K562 (cell line): ENCODE results near the gene UTS2R. TPM values are rescaled to one million over a fixed set of nuclear protein-coding genes. Genes with fewer than 3 reads are reported as not detected.

Source experiments
- ARID1B ChIP-seq: fragments of 450-650 bp; IDR thresholded peaks from 2 replicates; pipeline ENCODE4 v1.6.1; 2016; ENCODE audit warnings: antibody characterized with exemption, mild to moderate bottlenecking, inconsistent platforms
- ATF7 ChIP-seq: fragments of 450-650 bp; IDR thresholded peaks from 2 replicates; pipeline ENCODE4 v1.7.1; 2014; ENCODE audit warnings: mild to moderate bottlenecking, moderate library complexity
- DEAF1 ChIP-seq: fragments of 450-650 bp; formaldehyde crosslinking; IDR thresholded peaks from 2 replicates; pipeline ENCODE4 v1.4.0; 2020; ENCODE audit warnings: mild to moderate bottlenecking, moderate library complexity
- GATAD2A ChIP-seq: fragments of 450-650 bp; IDR thresholded peaks from 2 replicates; pipeline ENCODE4 v1.6.1; 2017
- GTF2F1 ChIP-seq: IDR thresholded peaks from 2 replicates; pipeline ENCODE4 v1.6.1; 2011; ENCODE audit warnings: low read depth, low read length, improper control_type of control experiment
- HDAC1 ChIP-seq, 2 experiments: fragments of 450-650 bp; IDR thresholded peaks; 2 replicates each; pipeline ENCODE4 v1.6.1; 2016 to 2017; ENCODE audit warnings: inconsistent platforms in 1 of 2, mild to moderate bottlenecking in 1 of 2, moderate library complexity in 1 of 2
- HDAC6 ChIP-seq: IDR thresholded peaks from 2 replicates; pipeline ENCODE4 v1.6.1; 2012; ENCODE audit warnings: low read depth, mild to moderate bottlenecking, control low read depth, inconsistent platforms, low read length, moderate library complexity
- KHSRP ChIP-seq: fragments of 450-650 bp; IDR thresholded peaks from 2 replicates; pipeline ENCODE4 v1.6.1; 2017
- RCOR1 ChIP-seq, 2 experiments: IDR thresholded peaks; 2 replicates each; pipeline ENCODE4 v1.6.1; 2012; ENCODE audit warnings: low read depth in 2 of 2, low read length in 2 of 2, borderline replicate concordance in 1 of 2, improper control_type of control experiment in 1 of 2
- RERE ChIP-seq: sonication (generic); formaldehyde crosslinking; IDR thresholded peaks from 2 replicates; pipeline ENCODE4 v1.8.0; 2023; ENCODE audit warnings: missing genetic modification reagents, mild to moderate bottlenecking, borderline replicate concordance
- SNRNP70 ChIP-seq: fragments of 200-400 bp; formaldehyde crosslinking; optimal IDR thresholded peaks from 2 replicates; pipeline ENCODE3; 2017; ENCODE audit warnings: low read depth, low read length
- ZC3H8 ChIP-seq: fragments of 450-650 bp; IDR thresholded peaks from 2 replicates; pipeline ENCODE4 v1.6.1; 2017
- ZNF121 ChIP-seq: sonication (generic); formaldehyde crosslinking; conservative IDR thresholded peaks from 2 replicates; pipeline ENCODE4 v1.8.0; 2022; ENCODE audit warnings: missing genetic modification reagents
- ZNF175 ChIP-seq: fragments of 200-800 bp; sonication (Bioruptor generic); IDR thresholded peaks from 2 replicates; pipeline ENCODE4 v1.6.1; 2016; ENCODE audit warnings: low read depth, mild to moderate bottlenecking, missing genetic modification characterization, missing compliant biosample characterization
- ZNF699 ChIP-seq: fragments of 250-450 bp; sonication (Bioruptor Pico); IDR thresholded peaks from 2 replicates; pipeline ENCODE4 v1.8.0; 2021; ENCODE audit warnings: mild to moderate bottlenecking, moderate library complexity; ENCODE audit not compliant: insufficient replicate concordance
- ZNF780A ChIP-seq: fragments of 250-450 bp; sonication (Bioruptor Pico); IDR thresholded peaks from 2 replicates; pipeline ENCODE4 v1.5.0; 2021; ENCODE audit warnings: mild to moderate bottlenecking
- polyA plus RNA-seq, 8 experiments: library from polyadenylated mRNA; depleted of rRNA in 4 of 8; stranded (reverse) in 5 of 8; unstranded in 3 of 8; fragments of >200 nt; fragmentation: Nextera tagmentation in 2 of 8; fragmentation: Illumina TruSeq in 1 of 8; extraction: Ambion mirVana in 2 of 8; extraction: Trizol in 1 of 8; gene quantifications; 2 replicates each; pipeline versions ENCODE4 v1.2.1 to v1.2.3, GENCODE V29; 2011 to 2014; ENCODE audit warnings: inconsistent platforms in 1 of 8, missing spikeins in 1 of 8
- total RNA-seq, 7 experiments: library from RNA; depleted of rRNA in 6 of 7; stranded (reverse); fragments of >200 nt in 6 of 7; fragmentation: Illumina TruSeq in 2 of 7; extraction: Trizol in 2 of 7; gene quantifications; 2 replicates each; pipeline versions ENCODE4 v1.2.1 to v1.2.3, GENCODE V29; 2011 to 2021; ENCODE audit warnings: low replicate concordance in 1 of 7
- TF ChIP-seq, protein P1 (sequence below), 2 experiments: IDR thresholded peaks; 2 replicates each; pipeline ENCODE4 v1.6.1; 2012; ENCODE audit warnings: improper control_type of control experiment in 2 of 2, low read depth in 2 of 2, low read length in 2 of 2, borderline replicate concordance in 1 of 2
- TF ChIP-seq, protein P2 (sequence below): fragments of 250-450 bp; sonication (Bioruptor Pico); IDR thresholded peaks from 2 replicates; pipeline ENCODE4 v1.8.0; 2021; ENCODE audit warnings: borderline replicate concordance, mild to moderate bottlenecking, moderate library complexity; ENCODE audit not compliant: poor library complexity, severe bottlenecking

The UTS2R gene
- total and polyA plus RNA-seq, 9 of the 15 experiments (the other 6 are each of a cell fraction or from before 2014, with no cell fraction given) = 0.22 TPM; not detected in 8

DNA sequence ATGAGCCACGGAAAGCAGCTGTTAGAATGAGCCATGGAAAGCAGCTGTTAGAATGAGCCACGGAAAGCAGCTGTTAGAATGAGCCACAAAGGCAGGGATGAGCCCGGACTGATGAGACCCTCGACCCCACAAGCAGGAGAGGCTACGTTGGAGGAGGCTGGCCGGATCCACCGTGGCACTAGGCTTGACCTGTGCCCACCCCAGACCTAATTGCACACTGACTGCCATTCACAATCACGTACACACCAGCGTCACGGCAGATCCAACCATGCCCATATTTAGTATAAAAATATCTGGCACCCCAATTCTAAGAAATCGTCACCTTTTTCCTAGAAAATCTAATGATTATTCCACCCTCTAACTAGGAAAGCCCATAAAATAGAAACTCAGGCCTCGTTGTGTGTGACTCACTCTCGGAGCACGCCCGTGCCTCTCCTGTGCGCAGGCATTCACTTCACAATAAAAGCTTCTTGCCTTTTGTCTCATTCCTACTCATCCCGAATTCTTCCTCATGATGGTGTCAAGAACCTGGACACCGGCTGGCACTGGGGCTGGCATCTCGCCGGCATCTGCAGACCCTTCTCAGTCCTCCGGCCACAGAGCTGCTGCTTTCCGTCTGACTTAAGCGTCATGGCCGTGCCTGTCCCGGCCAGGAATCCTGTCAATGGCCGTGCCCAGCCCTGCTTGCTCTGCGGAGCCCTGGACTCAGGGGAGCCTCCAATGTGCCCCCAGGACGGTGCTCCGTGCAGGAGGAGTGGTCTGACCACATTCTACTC lies 32.5 kb upstream of the UTS2R start (continued):
- TF ChIP-seq ARID1B (peak; percentile 71), ZNF699 (no peak), ZNF780A (no peak), SNRNP70 (no peak), DEAF1 (CRISPR knock-in tag) (no peak), ZNF121 (CRISPR knock-in tag) (no peak), GTF2F1 (no peak; the same call in 1 of the 2 replicates), ATF7 (peak; percentile 72), HDAC6 (no peak), ZNF175 (CRISPR knock-in tag) (peak; percentile 77; the same call in 1 of the 2 replicates), RERE (no peak), HDAC1 (IDR thresholded peaks at IDR 0.05) (peak in 1 of 2 experiments; percentile 22; a peak in 2 of 4 replicates), ZC3H8 (no peak), KHSRP (no peak), RCOR1 (IDR thresholded peaks at IDR 0.05; ENCODE audit: borderline replicate concordance in 1 of 2, low read depth in 2 of 2, low read length in 2 of 2) (peak; percentile 56 to 85; a peak in 3 of 4 replicates), GATAD2A (peak; percentile 45)
- TF ChIP-seq, protein P1, sequence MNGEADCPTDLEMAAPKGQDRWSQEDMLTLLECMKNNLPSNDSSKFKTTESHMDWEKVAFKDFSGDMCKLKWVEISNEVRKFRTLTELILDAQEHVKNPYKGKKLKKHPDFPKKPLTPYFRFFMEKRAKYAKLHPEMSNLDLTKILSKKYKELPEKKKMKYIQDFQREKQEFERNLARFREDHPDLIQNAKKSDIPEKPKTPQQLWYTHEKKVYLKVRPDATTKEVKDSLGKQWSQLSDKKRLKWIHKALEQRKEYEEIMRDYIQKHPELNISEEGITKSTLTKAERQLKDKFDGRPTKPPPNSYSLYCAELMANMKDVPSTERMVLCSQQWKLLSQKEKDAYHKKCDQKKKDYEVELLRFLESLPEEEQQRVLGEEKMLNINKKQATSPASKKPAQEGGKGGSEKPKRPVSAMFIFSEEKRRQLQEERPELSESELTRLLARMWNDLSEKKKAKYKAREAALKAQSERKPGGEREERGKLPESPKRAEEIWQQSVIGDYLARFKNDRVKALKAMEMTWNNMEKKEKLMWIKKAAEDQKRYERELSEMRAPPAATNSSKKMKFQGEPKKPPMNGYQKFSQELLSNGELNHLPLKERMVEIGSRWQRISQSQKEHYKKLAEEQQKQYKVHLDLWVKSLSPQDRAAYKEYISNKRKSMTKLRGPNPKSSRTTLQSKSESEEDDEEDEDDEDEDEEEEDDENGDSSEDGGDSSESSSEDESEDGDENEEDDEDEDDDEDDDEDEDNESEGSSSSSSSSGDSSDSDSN (IDR thresholded peaks at IDR 0.05; ENCODE audit: borderline replicate concordance in 1 of 2, low read depth in 2 of 2, low read length in 2 of 2) = 0 out of 4 replicates have a peak, but pooled peaks of 1 of the 2 experiments have one; percentile 64
- TF ChIP-seq, protein P2, sequence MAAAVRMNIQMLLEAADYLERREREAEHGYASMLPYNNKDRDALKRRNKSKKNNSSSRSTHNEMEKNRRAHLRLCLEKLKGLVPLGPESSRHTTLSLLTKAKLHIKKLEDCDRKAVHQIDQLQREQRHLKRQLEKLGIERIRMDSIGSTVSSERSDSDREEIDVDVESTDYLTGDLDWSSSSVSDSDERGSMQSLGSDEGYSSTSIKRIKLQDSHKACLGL (CRISPR knock-in tag) = no peak
